Epithelial cell of proximal tubule (primary cell): ENCODE measurements around the gene TMPRSS5. TPM values are rescaled to one million over a fixed set of nuclear protein-coding genes. Genes with fewer than 3 reads are reported as not detected.

Experiments used
- DNase-seq: peaks from one replicate; pipeline ENCODE4 v3.0.0-alpha.2; 2011; ENCODE audit warnings: low read depth
- H3K4me3 ChIP-seq: 2 replicates; pipeline ENCODE4 v1.5.1; 2011; ENCODE audit warnings: low read depth, mild to moderate bottlenecking, low read length
- CTCF ChIP-seq: conservative IDR thresholded peaks from 2 replicates; pipeline ENCODE4 v1.5.1; 2012; ENCODE audit warnings: low read depth, mild to moderate bottlenecking, low read length
- total RNA-seq: library from RNA; depleted of rRNA; stranded (reverse); fragments of >200 nt; gene quantifications from 2 replicates; pipeline ENCODE4 v1.2.3, GENCODE V29; 2015

The TMPRSS5 gene
- total RNA-seq, 1 donor from 2014 or later, result 0.63 TPM

GRCh38 chr11:113670149-113670830 lies 35.8 kb downstream of the TMPRSS5 start:
- no peak for TF ChIP-seq CTCF
- H3K4me3 ChIP-seq, result no peak overlapping the region
- DNase-seq, result no peak

- DNase-seq, result no peak
- no peak for TF ChIP-seq CTCF
- H3K4me3 ChIP-seq, result no peak overlapping the region
These were observed 37.9 kb downstream of the TMPRSS5 start for GRCh38 chr11:113668255-113668654.

- no peak overlapping the region for H3K4me3 ChIP-seq
- TF ChIP-seq CTCF, result no peak
- no peak for DNase-seq
These were observed 38.3 kb downstream of the TMPRSS5 start for GRCh38 chr11:113667801-113668200.

GRCh38 chr11:113666584-113666983 lies 39.5 kb downstream of the TMPRSS5 start:
- no peak for DNase-seq
- no peak overlapping the region for H3K4me3 ChIP-seq
- no peak for TF ChIP-seq CTCF

- H3K4me3 ChIP-seq, result no peak overlapping the region
- no peak for DNase-seq
- TF ChIP-seq CTCF, result no peak
These were observed 41.0 kb downstream of the TMPRSS5 start for GRCh38 chr11:113664981-113665710.

- no peak overlapping the region for H3K4me3 ChIP-seq
- DNase-seq, result peak; percentile 63
- TF ChIP-seq CTCF, result no peak
These were observed 41.8 kb downstream of the TMPRSS5 start for GRCh38 chr11:113664069-113664980.
